HL-60 (cell line): ENCODE data around the gene CDH6.

Experiments
- GABPA ChIP-seq: IDR thresholded peaks from 2 replicates; pipeline ENCODE4 v1.6.1; 2012; ENCODE audit warnings: low read depth
- POLR2AphosphoS5 ChIP-seq: IDR thresholded peaks from 2 replicates; pipeline ENCODE4 v1.6.1; 2012; ENCODE audit warnings: low read depth
- SPI1 ChIP-seq: IDR thresholded peaks from 2 replicates; pipeline ENCODE4 v1.6.1; 2012; ENCODE audit warnings: low read depth, mild to moderate bottlenecking, borderline replicate concordance
- TF ChIP-seq, protein P1 (sequence below): IDR thresholded peaks from one replicate; pipeline ENCODE4 v1.5.1; 2011; ENCODE audit warnings: low read length, control low read depth, inconsistent platforms; ENCODE audit not compliant: insufficient read depth
- TF ChIP-seq, protein P2 (sequence below): IDR thresholded peaks from 2 replicates; pipeline ENCODE4 v1.6.1; 2012; ENCODE audit warnings: low read depth; ENCODE audit not compliant: insufficient replicate concordance

DNA sequence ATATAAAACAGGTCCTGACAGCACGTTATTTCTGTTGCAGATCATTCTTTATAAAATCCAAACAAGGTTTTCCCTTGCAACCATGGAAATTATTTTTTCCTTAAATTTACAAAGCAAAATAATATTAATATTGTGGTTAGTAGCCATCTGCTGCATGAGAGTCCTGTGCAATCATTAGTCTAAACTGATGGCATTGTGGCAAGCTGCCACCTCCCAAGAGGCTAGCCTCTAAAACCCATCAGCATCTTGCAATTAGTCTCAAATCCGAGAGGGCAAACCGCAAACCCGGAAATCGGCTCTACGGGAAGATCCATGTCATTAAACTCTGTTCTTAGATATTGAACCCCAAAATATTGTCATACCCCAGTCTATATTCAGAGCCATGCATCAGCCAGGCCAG, 11.3 kb upstream of the CDH6 start:
- TF ChIP-seq POLR2AphosphoS5 = no peak
- TF ChIP-seq, protein P1, sequence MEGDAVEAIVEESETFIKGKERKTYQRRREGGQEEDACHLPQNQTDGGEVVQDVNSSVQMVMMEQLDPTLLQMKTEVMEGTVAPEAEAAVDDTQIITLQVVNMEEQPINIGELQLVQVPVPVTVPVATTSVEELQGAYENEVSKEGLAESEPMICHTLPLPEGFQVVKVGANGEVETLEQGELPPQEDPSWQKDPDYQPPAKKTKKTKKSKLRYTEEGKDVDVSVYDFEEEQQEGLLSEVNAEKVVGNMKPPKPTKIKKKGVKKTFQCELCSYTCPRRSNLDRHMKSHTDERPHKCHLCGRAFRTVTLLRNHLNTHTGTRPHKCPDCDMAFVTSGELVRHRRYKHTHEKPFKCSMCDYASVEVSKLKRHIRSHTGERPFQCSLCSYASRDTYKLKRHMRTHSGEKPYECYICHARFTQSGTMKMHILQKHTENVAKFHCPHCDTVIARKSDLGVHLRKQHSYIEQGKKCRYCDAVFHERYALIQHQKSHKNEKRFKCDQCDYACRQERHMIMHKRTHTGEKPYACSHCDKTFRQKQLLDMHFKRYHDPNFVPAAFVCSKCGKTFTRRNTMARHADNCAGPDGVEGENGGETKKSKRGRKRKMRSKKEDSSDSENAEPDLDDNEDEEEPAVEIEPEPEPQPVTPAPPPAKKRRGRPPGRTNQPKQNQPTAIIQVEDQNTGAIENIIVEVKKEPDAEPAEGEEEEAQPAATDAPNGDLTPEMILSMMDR = no peak
- TF ChIP-seq, protein P2, sequence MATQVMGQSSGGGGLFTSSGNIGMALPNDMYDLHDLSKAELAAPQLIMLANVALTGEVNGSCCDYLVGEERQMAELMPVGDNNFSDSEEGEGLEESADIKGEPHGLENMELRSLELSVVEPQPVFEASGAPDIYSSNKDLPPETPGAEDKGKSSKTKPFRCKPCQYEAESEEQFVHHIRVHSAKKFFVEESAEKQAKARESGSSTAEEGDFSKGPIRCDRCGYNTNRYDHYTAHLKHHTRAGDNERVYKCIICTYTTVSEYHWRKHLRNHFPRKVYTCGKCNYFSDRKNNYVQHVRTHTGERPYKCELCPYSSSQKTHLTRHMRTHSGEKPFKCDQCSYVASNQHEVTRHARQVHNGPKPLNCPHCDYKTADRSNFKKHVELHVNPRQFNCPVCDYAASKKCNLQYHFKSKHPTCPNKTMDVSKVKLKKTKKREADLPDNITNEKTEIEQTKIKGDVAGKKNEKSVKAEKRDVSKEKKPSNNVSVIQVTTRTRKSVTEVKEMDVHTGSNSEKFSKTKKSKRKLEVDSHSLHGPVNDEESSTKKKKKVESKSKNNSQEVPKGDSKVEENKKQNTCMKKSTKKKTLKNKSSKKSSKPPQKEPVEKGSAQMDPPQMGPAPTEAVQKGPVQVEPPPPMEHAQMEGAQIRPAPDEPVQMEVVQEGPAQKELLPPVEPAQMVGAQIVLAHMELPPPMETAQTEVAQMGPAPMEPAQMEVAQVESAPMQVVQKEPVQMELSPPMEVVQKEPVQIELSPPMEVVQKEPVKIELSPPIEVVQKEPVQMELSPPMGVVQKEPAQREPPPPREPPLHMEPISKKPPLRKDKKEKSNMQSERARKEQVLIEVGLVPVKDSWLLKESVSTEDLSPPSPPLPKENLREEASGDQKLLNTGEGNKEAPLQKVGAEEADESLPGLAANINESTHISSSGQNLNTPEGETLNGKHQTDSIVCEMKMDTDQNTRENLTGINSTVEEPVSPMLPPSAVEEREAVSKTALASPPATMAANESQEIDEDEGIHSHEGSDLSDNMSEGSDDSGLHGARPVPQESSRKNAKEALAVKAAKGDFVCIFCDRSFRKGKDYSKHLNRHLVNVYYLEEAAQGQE = no peak
- TF ChIP-seq GABPA = no peak
- no peak for TF ChIP-seq SPI1
